Fibroblast of skin of back (primary cell): ENCODE measurements around the gene ETS2. TPM values are rescaled to one million over a fixed set of nuclear protein-coding genes. Genes with fewer than 3 reads are reported as not detected.
A peak's percentile ranks its signal among the peaks of the same experiment; 100 is the strongest.

Experiments
- DNase-seq: peaks from one replicate; pipeline ENCODE4 v3.0.0-alpha.2; 2013
- polyA plus RNA-seq, 2 experiments: library from polyadenylated mRNA; unstranded; fragments of 120-200 nt; gene quantifications; one replicate each; pipeline ENCODE4 v1.2.1, GENCODE V29; 2013; ENCODE audit not compliant: insufficient read length in 2 of 2

Gene ETS2
- polyA plus RNA-seq (2013, experiment 1 of 2; ENCODE audit: insufficient read length), result 40.3 TPM
- polyA plus RNA-seq (2013, experiment 2 of 2; ENCODE audit: insufficient read length), result 26.2 TPM

- DNase-seq, result peak; percentile 96
Measured at GRCh38 chr21:38805328-38806152, at the start of gene ETS2. Gene ETS2, plus strand, starts transcription at chr21:38805929. Its CDS starts 4,106 bp downstream, at chr21:38810035.

GRCh38 chr21:38756746-38757145 is 49.0 kb upstream of the ETS2 start:
- peak; percentile 94 for DNase-seq

GRCh38 chr21:38758501-38759214 is 47.1 kb upstream of the ETS2 start:
- DNase-seq, result no peak

- no peak for DNase-seq
Measured at GRCh38 chr21:38759413-38759812, 46.3 kb upstream of the ETS2 start.

GRCh38 chr21:38760017-38760761 is 45.5 kb upstream of the ETS2 start:
- DNase-seq, result no peak

GRCh38 chr21:38760762-38761155 is 45.0 kb upstream of the ETS2 start:
- no peak for DNase-seq

- DNase-seq, result no peak
Measured at GRCh38 chr21:38761531-38761930, 44.2 kb upstream of the ETS2 start.

GRCh38 chr21:38765056-38765455 is 40.7 kb upstream of the ETS2 start:
- no peak for DNase-seq

- DNase-seq, result no peak
Measured at GRCh38 chr21:38766987-38767722, 38.6 kb upstream of the ETS2 start.

- DNase-seq, result peak; percentile 94
Measured at GRCh38 chr21:38768471-38769063, 37.2 kb upstream of the ETS2 start.

GRCh38 chr21:38769191-38769780 is 36.4 kb upstream of the ETS2 start:
- peak; percentile 93 for DNase-seq

GRCh38 chr21:38770660-38771059 is 35.1 kb upstream of the ETS2 start:
- no peak for DNase-seq

- peak; percentile 55 for DNase-seq
Measured at GRCh38 chr21:38771536-38771935, 34.2 kb upstream of the ETS2 start.

GRCh38 chr21:38772646-38773045 is 33.1 kb upstream of the ETS2 start:
- no peak for DNase-seq

- peak; percentile 98 for DNase-seq
Measured at GRCh38 chr21:38773099-38774061, 32.3 kb upstream of the ETS2 start.

- DNase-seq, result peak; percentile 58
Measured at GRCh38 chr21:38774152-38774551, 31.6 kb upstream of the ETS2 start.

- no peak for DNase-seq
Measured at GRCh38 chr21:38774586-38775285, 31.0 kb upstream of the ETS2 start.

GRCh38 chr21:38775733-38776132 is 30.0 kb upstream of the ETS2 start:
- DNase-seq, result no peak

- no peak for DNase-seq
Measured at GRCh38 chr21:38777015-38777414, 28.7 kb upstream of the ETS2 start.

GRCh38 chr21:38777531-38777930 is 28.2 kb upstream of the ETS2 start:
- no peak for DNase-seq
